Spleen (tissue), 7 donors: ENCODE measurements around the gene SERPINA6.

Experiments used
- POLR2A ChIP-seq, 3 donors: fragments of 450-650 bp; IDR thresholded peaks; one replicate each; pipeline ENCODE4 v1.5.1; 2017; ENCODE audit warnings: antibody characterized with exemption in 3 of 3, mild to moderate bottlenecking in 1 of 3
- POLR2AphosphoS5 ChIP-seq, 3 donors: sonication (generic); formaldehyde crosslinking; IDR thresholded peaks; one replicate each; pipeline ENCODE4 v1.5.1; 2017; ENCODE audit warnings: antibody characterized with exemption in 3 of 3
- TF ChIP-seq, protein P1 (sequence below), 11 experiments: fragments of 200-600 bp in 7 of 11; fragments of 450-650 bp in 4 of 11; sonication (generic) in 4 of 11; IDR thresholded peaks in 8 of 11; conservative IDR thresholded peaks in 3 of 11; 1 replicate in 7 of 11; 2 replicates in 4 of 11; pipeline versions ENCODE4 v1.4.0 to v1.8.0; 2016 to 2021; ENCODE audit warnings: antibody characterized with exemption in 11 of 11, inconsistent platforms in 4 of 11, mild to moderate bottlenecking in 1 of 11
- donor health status: DM: no; HTN: no; CAD: no; lungs with moderate emphysema.
- donor health status: DM: no; HTN: no; CAD: no.
- donor health status: DM: no; HTN: no; CAD: no.

DNA sequence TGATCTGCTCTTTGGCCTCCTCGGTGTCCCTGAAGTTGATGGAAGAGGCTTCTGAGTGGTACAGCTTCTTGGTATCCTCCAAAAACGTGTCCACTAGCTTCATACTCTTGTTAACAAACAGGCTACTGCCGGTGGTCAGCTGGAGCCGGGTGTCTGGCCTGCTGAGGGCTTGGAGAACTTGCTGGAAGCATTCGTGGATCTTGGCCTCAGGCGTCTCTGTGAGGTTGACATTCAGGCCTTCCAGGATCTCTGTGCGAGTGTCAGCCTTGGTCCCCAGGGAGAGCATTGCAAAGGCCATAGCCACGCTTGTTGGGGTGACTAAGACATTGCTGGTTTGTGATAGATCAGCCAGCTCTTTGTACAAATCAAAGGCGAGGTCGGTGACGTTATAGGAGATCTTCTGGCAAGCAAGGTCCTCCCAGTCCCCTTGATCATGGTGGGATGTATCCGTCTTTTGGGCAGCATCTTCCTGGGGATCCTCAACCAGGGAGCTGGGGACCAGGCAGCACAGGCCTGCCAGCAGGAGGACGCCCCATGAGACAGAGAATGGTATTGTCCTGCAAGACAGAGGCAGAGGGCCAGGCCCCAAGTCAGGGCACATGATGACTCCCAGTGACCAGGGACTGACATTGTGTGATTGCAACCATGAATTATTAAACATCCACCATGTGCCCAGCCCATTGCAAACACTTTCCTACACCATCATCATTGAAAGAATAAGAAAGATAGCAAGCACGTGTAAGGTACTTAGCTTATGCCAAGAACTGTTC, 43.2 kb upstream of the SERPINA6 start, which contains the start of gene SERPINA2:
- TF ChIP-seq, protein P1, sequence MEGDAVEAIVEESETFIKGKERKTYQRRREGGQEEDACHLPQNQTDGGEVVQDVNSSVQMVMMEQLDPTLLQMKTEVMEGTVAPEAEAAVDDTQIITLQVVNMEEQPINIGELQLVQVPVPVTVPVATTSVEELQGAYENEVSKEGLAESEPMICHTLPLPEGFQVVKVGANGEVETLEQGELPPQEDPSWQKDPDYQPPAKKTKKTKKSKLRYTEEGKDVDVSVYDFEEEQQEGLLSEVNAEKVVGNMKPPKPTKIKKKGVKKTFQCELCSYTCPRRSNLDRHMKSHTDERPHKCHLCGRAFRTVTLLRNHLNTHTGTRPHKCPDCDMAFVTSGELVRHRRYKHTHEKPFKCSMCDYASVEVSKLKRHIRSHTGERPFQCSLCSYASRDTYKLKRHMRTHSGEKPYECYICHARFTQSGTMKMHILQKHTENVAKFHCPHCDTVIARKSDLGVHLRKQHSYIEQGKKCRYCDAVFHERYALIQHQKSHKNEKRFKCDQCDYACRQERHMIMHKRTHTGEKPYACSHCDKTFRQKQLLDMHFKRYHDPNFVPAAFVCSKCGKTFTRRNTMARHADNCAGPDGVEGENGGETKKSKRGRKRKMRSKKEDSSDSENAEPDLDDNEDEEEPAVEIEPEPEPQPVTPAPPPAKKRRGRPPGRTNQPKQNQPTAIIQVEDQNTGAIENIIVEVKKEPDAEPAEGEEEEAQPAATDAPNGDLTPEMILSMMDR (IDR thresholded peaks at IDR 0.05 in 8 of 11, conservative IDR thresholded peaks at IDR 0.05 in 3 of 11), result no peak
- TF ChIP-seq POLR2AphosphoS5 (IDR thresholded peaks at IDR 0.05), result no peak
- TF ChIP-seq POLR2A (IDR thresholded peaks at IDR 0.05), result no peak
